Measurements from ENCODE around the gene NR3C1. TPM values are rescaled to one million over a fixed set of nuclear protein-coding genes. Genes with fewer than 3 reads are reported as not detected.
"Not testable (repeated sequence)": the region's sequence is repeated elsewhere in the genome, so short reads cannot be mapped to it uniquely, and the experiment has no call there.

The NR3C1 gene
- total and polyA plus RNA-seq, 2 of the 4 experiments (the other 2 are of a cell fraction), result 13.7 to 77.4 TPM

- no peak for ATAC-seq (ENCODE audit: low read depth)
- Histone ChIP-seq H2BK120ac (ENCODE audit: low read depth, low read length) (no peak overlapping the region), H2AFZ (replicated peaks; ENCODE audit: low read length, poor library complexity) (no peak overlapping the region), H3K4me3 (ENCODE audit: insufficient read depth, low read depth, low read length) (no peak overlapping the region), H3K4me1 (ENCODE audit: control insufficient read depth, insufficient read depth, low read length) (no peaks in the 10 kb centered on the region), H3K18ac (ENCODE audit: low read depth, low read length) (no peak overlapping the region), H2AK9ac (replicated peaks; ENCODE audit: low read depth, low read length, poor library complexity) (no peak overlapping the region), H3K4me2 (ENCODE audit: low read depth, low read length) (no peak overlapping the region), H3K27ac (ENCODE audit: insufficient read depth, low read length) (no peak overlapping the region), H3K56ac (ENCODE audit: extremely low read depth, insufficient read depth, low read length) (no peak overlapping the region), H3K79me1 (ENCODE audit: low read depth in 1 of 2, low read length in 2 of 2) (peaks cover 10 to 63% of the 10 kb centered on the region in 2 experiments), H4K20me1 (ENCODE audit: insufficient read depth, low read length) (peaks cover 19% of the 10 kb centered on the region), H3K23ac (ENCODE audit: low read depth, low read length) (peak overlapping the region; percentile 23; the same call in 1 of the 2 replicates), H2AK5ac (ENCODE audit: low read depth, low read length) (no peak overlapping the region), H3K9me3 (ENCODE audit: control insufficient read depth, insufficient read depth, low read length) (no peaks in the 10 kb centered on the region), H2BK20ac (ENCODE audit: low read depth, low read length) (no peak overlapping the region), H4K5ac (ENCODE audit: low read depth, low read length) (no peak overlapping the region), H2BK15ac (ENCODE audit: low read depth, low read length) (no peak overlapping the region), H3K14ac (replicated peaks; ENCODE audit: low read depth, low read length) (no peak overlapping the region), H3K9ac (ENCODE audit: low read depth, low read length) (no peak overlapping the region), H4K91ac (ENCODE audit: insufficient read depth, low read depth, low read length) (no peak overlapping the region), H3K4ac (ENCODE audit: low read depth, low read length) (no peak overlapping the region), H3K27me3 (ENCODE audit: control insufficient read depth, insufficient read depth, low read length) (no peaks in the 10 kb centered on the region), H3K36me3 (ENCODE audit: control insufficient read depth, insufficient read depth, low read length) (no peaks in the 10 kb centered on the region; the same call in 1 of the 2 replicates), H4K8ac (ENCODE audit: low read depth in 2 of 2, low read length in 2 of 2) (no peak overlapping the region), H2BK5ac (ENCODE audit: low read depth, low read length, poor library complexity, severe bottlenecking) (no peak overlapping the region), H3K9me1 (ENCODE audit: insufficient read depth, low read length) (peaks cover 4% of the 10 kb centered on the region; the same call in 1 of the 2 replicates)
- ChIA-PET POLR2A (ENCODE audit: unreplicated experiment) (no interaction called here), CTCF (interaction anchor here (0.6 kb wide), 1 partner anchor 14 kb away, joined by 3 read pairs; no protein-coding TSS in a partner anchor)
- intact Hi-C loops (cut with micrococcal nuclease) (no loop called here), dilution Hi-C loops (cut with HindIII; ENCODE audit: low sequenced_read_pairs, unreplicated experiment) (no loop called here), in situ Hi-C loops (cut with MboI; ENCODE audit: low sequenced_read_pairs) (no loop called here)
- TF ChIP-seq CEBPB (IDR thresholded peaks at IDR 0.05; ENCODE audit: low read depth, low read length) (no peak), MAZ (IDR thresholded peaks at IDR 0.05; ENCODE audit: borderline replicate concordance, low read depth, low read length) (no peak), RFX5 (IDR thresholded peaks at IDR 0.05; ENCODE audit: low read depth, low read length) (no peak), MXI1 (IDR thresholded peaks at IDR 0.05; ENCODE audit: borderline replicate concordance, low read depth, low read length) (no peak), USF2 (IDR thresholded peaks at IDR 0.05; ENCODE audit: low read depth, low read length) (no peak)
- DNase-seq, result no peak
- BruUV-seq (replicated peaks), result no TSS peak
- 100% methylated on average over 2 of the region's 5 CpGs; no CpG with 5 or more reads in 1 of the 2 experiments for WGBS, 2 experiments (ENCODE audit: extremely low coverage in 2 of 2, insufficient read length in 1 of 2)
These were observed 74.8 kb downstream of the NR3C1 start for GRCh38 chr5:143328589-143329220.

GRCh38 chr5:143325086-143325485 is 78.4 kb downstream of the NR3C1 start:
- CTCF ChIA-PET, result not testable (repeated sequence)

More at GRCh38 chr5:143325086-143325485, 78.4 kb downstream of the NR3C1 start:
- H4K5ac ChIP-seq (ENCODE audit: low read depth, low read length); H3K4ac ChIP-seq (ENCODE audit: low read depth, low read length); H2AK9ac ChIP-seq (replicated peaks; ENCODE audit: low read depth, low read length, poor library complexity); H2AFZ ChIP-seq (replicated peaks; ENCODE audit: low read length, poor library complexity); H3K14ac ChIP-seq (replicated peaks; ENCODE audit: low read depth, low read length); H3K27me3 ChIP-seq (ENCODE audit: control insufficient read depth, insufficient read depth, low read length); H2BK20ac ChIP-seq (ENCODE audit: low read depth, low read length); BruUV-seq (replicated peaks); H4K91ac ChIP-seq (ENCODE audit: insufficient read depth, low read depth, low read length); H3K4me2 ChIP-seq (ENCODE audit: low read depth, low read length); H2BK5ac ChIP-seq (ENCODE audit: low read depth, low read length, poor library complexity, severe bottlenecking); H3K36me3 ChIP-seq (ENCODE audit: control insufficient read depth, insufficient read depth, low read length); H3K27ac ChIP-seq (ENCODE audit: insufficient read depth, low read length); in situ Hi-C loops (cut with MboI; ENCODE audit: low sequenced_read_pairs); ATAC-seq (ENCODE audit: low read depth); dilution Hi-C loops (cut with HindIII; ENCODE audit: low sequenced_read_pairs, unreplicated experiment); H3K9me1 ChIP-seq (ENCODE audit: insufficient read depth, low read length); H2AK5ac ChIP-seq (ENCODE audit: low read depth, low read length); H3K4me1 ChIP-seq (ENCODE audit: control insufficient read depth, insufficient read depth, low read length); H3K4me3 ChIP-seq (ENCODE audit: insufficient read depth, low read depth, low read length); H3K9me3 ChIP-seq (ENCODE audit: control insufficient read depth, insufficient read depth, low read length); H3K9ac ChIP-seq (ENCODE audit: low read depth, low read length); H3K56ac ChIP-seq (ENCODE audit: extremely low read depth, insufficient read depth, low read length); H3K23ac ChIP-seq (ENCODE audit: low read depth, low read length); H3K18ac ChIP-seq (ENCODE audit: low read depth, low read length); POLR2A ChIA-PET (ENCODE audit: unreplicated experiment); H2BK15ac ChIP-seq (ENCODE audit: low read depth, low read length); H4K8ac ChIP-seq (ENCODE audit: low read depth in 2 of 2, low read length in 2 of 2); intact Hi-C loops (cut with micrococcal nuclease); H2BK120ac ChIP-seq (ENCODE audit: low read depth, low read length); DNase-seq: not testable (repeated sequence)
- Histone ChIP-seq H4K20me1 (ENCODE audit: insufficient read depth, low read length) (peaks cover 23% of the 10 kb centered on the region), H3K79me1 (ENCODE audit: low read depth in 1 of 2, low read length in 2 of 2) (peaks cover 17 to 78% of the 10 kb centered on the region in 2 experiments)
- no CpG with 5 or more reads among the region's 4 CpGs for WGBS, 2 experiments (ENCODE audit: extremely low coverage in 2 of 2, insufficient read length in 1 of 2)
